ENCODE data around the gene FANCB. TPM values are rescaled to one million over a fixed set of nuclear protein-coding genes. Genes with fewer than 3 reads are reported as not detected.

FANCB gene
- total RNA-seq, 1 donor from 2014 or later = 3.2 TPM

GRCh38 chrX:14875624-14876023 lies 2.8 kb upstream of the FANCB start:
- Mint-ChIP-seq H3K4me1 (ENCODE audit: low read depth) (peaks cover 31% of the 10 kb centered on the region), H3K27ac (ENCODE audit: unreplicated experiment) (no peak overlapping the region), H3K4me3 (ENCODE audit: unreplicated experiment) (no peak overlapping the region), H3K9me3 (ENCODE audit: low read depth) (peaks cover 4% of the 10 kb centered on the region), H3K36me3 (ENCODE audit: low read depth) (no peaks in the 10 kb centered on the region), H3K27me3 (ENCODE audit: low read depth) (no peaks in the 10 kb centered on the region)
- TF ChIP-seq, protein P1, sequence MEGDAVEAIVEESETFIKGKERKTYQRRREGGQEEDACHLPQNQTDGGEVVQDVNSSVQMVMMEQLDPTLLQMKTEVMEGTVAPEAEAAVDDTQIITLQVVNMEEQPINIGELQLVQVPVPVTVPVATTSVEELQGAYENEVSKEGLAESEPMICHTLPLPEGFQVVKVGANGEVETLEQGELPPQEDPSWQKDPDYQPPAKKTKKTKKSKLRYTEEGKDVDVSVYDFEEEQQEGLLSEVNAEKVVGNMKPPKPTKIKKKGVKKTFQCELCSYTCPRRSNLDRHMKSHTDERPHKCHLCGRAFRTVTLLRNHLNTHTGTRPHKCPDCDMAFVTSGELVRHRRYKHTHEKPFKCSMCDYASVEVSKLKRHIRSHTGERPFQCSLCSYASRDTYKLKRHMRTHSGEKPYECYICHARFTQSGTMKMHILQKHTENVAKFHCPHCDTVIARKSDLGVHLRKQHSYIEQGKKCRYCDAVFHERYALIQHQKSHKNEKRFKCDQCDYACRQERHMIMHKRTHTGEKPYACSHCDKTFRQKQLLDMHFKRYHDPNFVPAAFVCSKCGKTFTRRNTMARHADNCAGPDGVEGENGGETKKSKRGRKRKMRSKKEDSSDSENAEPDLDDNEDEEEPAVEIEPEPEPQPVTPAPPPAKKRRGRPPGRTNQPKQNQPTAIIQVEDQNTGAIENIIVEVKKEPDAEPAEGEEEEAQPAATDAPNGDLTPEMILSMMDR (IDR thresholded peaks at IDR 0.05) = no peak
- DNase-seq (ENCODE audit: low spot score) = no peak

- TF ChIP-seq, protein P1 (IDR thresholded peaks at IDR 0.05) = no peak
- H3K36me3 Mint-ChIP-seq (ENCODE audit: low read depth) = no peaks in the 10 kb centered on the region
- H3K4me3 Mint-ChIP-seq (ENCODE audit: unreplicated experiment) = peak overlapping the region; percentile 76
- H3K27ac Mint-ChIP-seq (ENCODE audit: unreplicated experiment) = peak overlapping the region; percentile 83
- DNase-seq (ENCODE audit: low spot score) = no peak
- peaks cover 18% of the 10 kb centered on the region for H3K4me1 Mint-ChIP-seq (ENCODE audit: low read depth)
- no peaks in the 10 kb centered on the region for H3K27me3 Mint-ChIP-seq (ENCODE audit: low read depth)
- peaks cover 5% of the 10 kb centered on the region for H3K9me3 Mint-ChIP-seq (ENCODE audit: low read depth)
Observed at GRCh38 chrX:14873676-14874049, 794 bp upstream of the FANCB start.

- H3K27ac Mint-ChIP-seq (ENCODE audit: unreplicated experiment) = peak overlapping the region; percentile 85
- no peaks in the 10 kb centered on the region for H3K27me3 Mint-ChIP-seq (ENCODE audit: low read depth)
- no peak for DNase-seq (ENCODE audit: low spot score)
- peaks cover 18% of the 10 kb centered on the region for H3K9me3 Mint-ChIP-seq (ENCODE audit: low read depth)
- H3K36me3 Mint-ChIP-seq (ENCODE audit: low read depth) = peaks cover 2% of the 10 kb centered on the region
- H3K4me1 Mint-ChIP-seq (ENCODE audit: low read depth) = peaks cover 15% of the 10 kb centered on the region
- TF ChIP-seq, protein P1 (IDR thresholded peaks at IDR 0.05) = no peak
- peak overlapping the region; percentile 76 for H3K4me3 Mint-ChIP-seq (ENCODE audit: unreplicated experiment)
Observed at GRCh38 chrX:14872355-14872754, 514 bp downstream of the FANCB start.

DNA sequence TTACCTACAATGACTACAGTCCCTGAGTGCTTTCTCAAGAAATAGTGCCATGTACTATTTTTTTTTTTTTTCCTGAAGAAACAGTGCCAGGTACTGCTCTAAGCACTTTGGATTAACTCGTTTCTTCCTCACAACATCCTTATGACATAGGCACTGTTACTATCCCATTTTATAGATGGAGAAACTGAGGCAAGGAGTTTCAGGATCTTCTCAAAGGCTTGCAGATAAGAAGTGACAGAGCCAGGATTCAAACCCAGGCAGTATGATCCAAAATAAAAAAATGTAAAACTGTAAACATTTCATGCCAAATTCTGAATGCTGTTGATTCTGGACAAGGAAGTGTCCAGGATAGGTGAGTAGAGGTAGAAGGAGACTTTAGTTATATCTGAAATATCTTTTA lies 1.1 kb downstream of the FANCB start:
- peaks cover 15% of the 10 kb centered on the region for H3K4me1 Mint-ChIP-seq (ENCODE audit: low read depth)
- TF ChIP-seq, protein P1 (IDR thresholded peaks at IDR 0.05) = no peak
- peaks cover 21% of the 10 kb centered on the region for H3K9me3 Mint-ChIP-seq (ENCODE audit: low read depth)
- no peaks in the 10 kb centered on the region for H3K27me3 Mint-ChIP-seq (ENCODE audit: low read depth)
- no peak overlapping the region for H3K4me3 Mint-ChIP-seq (ENCODE audit: unreplicated experiment)
- H3K27ac Mint-ChIP-seq (ENCODE audit: unreplicated experiment) = no peak overlapping the region
- no peak for DNase-seq (ENCODE audit: low spot score)
- H3K36me3 Mint-ChIP-seq (ENCODE audit: low read depth) = peaks cover 5% of the 10 kb centered on the region

DNA sequence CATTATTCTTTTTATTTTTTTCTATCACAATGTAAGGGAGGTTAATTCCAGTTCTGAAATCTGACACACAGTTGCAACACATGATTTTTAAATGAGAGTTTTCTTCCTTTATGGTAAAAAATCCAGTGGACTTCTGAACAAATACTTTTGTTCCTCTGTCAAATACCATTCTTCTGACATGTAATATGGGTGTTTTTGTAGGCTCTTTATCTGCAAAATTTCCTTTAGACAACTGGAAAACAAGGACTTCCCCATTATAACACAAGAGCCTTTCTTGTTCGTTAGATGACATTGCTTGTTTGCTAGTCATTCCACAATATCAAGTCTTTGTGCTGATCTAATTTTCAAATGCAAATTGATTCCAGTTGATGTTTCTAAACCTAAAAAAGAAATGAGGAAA lies 7.7 kb downstream of the FANCB start:
- peaks cover 5% of the 10 kb centered on the region for H3K36me3 Mint-ChIP-seq (ENCODE audit: low read depth)
- H3K4me3 Mint-ChIP-seq (ENCODE audit: unreplicated experiment) = no peak overlapping the region

More for the DNA sequence above, 7.7 kb downstream of the FANCB start:
- TF ChIP-seq, protein P1 (IDR thresholded peaks at IDR 0.05) = no peak
- Mint-ChIP-seq H3K4me1 (ENCODE audit: low read depth) (peaks cover 17% of the 10 kb centered on the region), H3K9me3 (ENCODE audit: low read depth) (peaks cover 31% of the 10 kb centered on the region), H3K27me3 (ENCODE audit: low read depth) (no peaks in the 10 kb centered on the region), H3K27ac (ENCODE audit: unreplicated experiment) (peak overlapping the region; percentile 84)
- DNase-seq (ENCODE audit: low spot score) = no peak

Data from chondrocyte (in vitro differentiated cells).